OCI-LY1 (cell line): ENCODE measurements around the gene STK32B.

Experiments
- H2AFZ ChIP-seq: fragments of 200-600 bp; sonication (generic), shearing (Covaris generic); 2 replicates; pipeline ENCODE4 v1.6.0; 2014; ENCODE audit warnings: antibody characterized with exemption, mild to moderate bottlenecking, low read length
- H3F3A ChIP-seq: fragments of 200-600 bp; sonication (generic), shearing (Covaris generic); 2 replicates; pipeline ENCODE4 v1.6.0; 2014; ENCODE audit warnings: mild to moderate bottlenecking, antibody characterized with exemption, low read length, moderate library complexity; ENCODE audit not compliant: insufficient read depth
- H3K27ac ChIP-seq: fragments of 200-600 bp; sonication (generic); 2 replicates; pipeline ENCODE4 v1.5.1; 2014; ENCODE audit warnings: low read length, mixed run types, mild to moderate bottlenecking, low read depth; ENCODE audit not compliant: poor library complexity, severe bottlenecking
- H3K27me3 ChIP-seq: fragments of 200-600 bp; sonication (generic); 2 replicates; pipeline ENCODE4 v1.6.0; 2014; ENCODE audit warnings: antibody characterized with exemption, mild to moderate bottlenecking, low read length, moderate library complexity; ENCODE audit not compliant: insufficient read depth
- H3K36me3 ChIP-seq: fragments of 200-600 bp; sonication (generic); 2 replicates; pipeline ENCODE4 v1.6.1; 2014; ENCODE audit warnings: mild to moderate bottlenecking, antibody characterized with exemption, low read length, moderate library complexity, mixed read lengths; ENCODE audit not compliant: insufficient read depth
- H3K4me1 ChIP-seq: fragments of 200-600 bp; sonication (generic); 2 replicates; pipeline ENCODE4 v1.5.1; 2014; ENCODE audit warnings: mild to moderate bottlenecking, low read length, moderate library complexity; ENCODE audit not compliant: insufficient read depth, severe bottlenecking
- H3K4me2 ChIP-seq: fragments of 200-600 bp; sonication (generic), shearing (Covaris generic); 2 replicates; pipeline ENCODE4 v1.6.1; 2014; ENCODE audit warnings: low read length
- H3K4me3 ChIP-seq: fragments of 200-600 bp; sonication (generic); 2 replicates; pipeline ENCODE4 v1.5.1; 2014; ENCODE audit warnings: low read length, low read depth, mild to moderate bottlenecking, mixed read lengths; ENCODE audit not compliant: poor library complexity, severe bottlenecking
- H3K79me2 ChIP-seq: fragments of 200-600 bp; shearing (Covaris generic); 2 replicates; pipeline ENCODE4 v1.6.1; 2016; ENCODE audit warnings: mixed run types, low read length, mixed read lengths; ENCODE audit not compliant: insufficient read depth
- H3K9ac ChIP-seq: fragments of 200-600 bp; sonication (generic), shearing (Covaris generic); 2 replicates; pipeline ENCODE4 v1.6.1; 2014; ENCODE audit warnings: mild to moderate bottlenecking, low read length, mixed read lengths
- H3K9me2 ChIP-seq: fragments of 200-600 bp; sonication (generic), shearing (Covaris generic); 2 replicates; pipeline ENCODE4 v1.6.1; 2014; ENCODE audit warnings: low read depth, mild to moderate bottlenecking, low read length, mixed read lengths
- H3K9me3 ChIP-seq: fragments of 200-600 bp; shearing (Covaris generic); 2 replicates; pipeline ENCODE4 v1.6.1; 2014; ENCODE audit warnings: low read length, mixed read lengths
- H4K20me1 ChIP-seq: fragments of 200-600 bp; sonication (generic), shearing (Covaris generic); 2 replicates; pipeline ENCODE4 v1.6.0; 2016; ENCODE audit warnings: mild to moderate bottlenecking, low read length; ENCODE audit not compliant: insufficient read depth
- EZH2 ChIP-seq: fragments of 200-600 bp; sonication (generic), shearing (Covaris generic); IDR thresholded peaks from 2 replicates; pipeline ENCODE4 v1.8.0; 2017; ENCODE audit warnings: borderline replicate concordance, mixed run types, mild to moderate bottlenecking, antibody characterized with exemption, low read length, moderate library complexity, mixed read lengths
- TF ChIP-seq, protein P1 (sequence below): fragments of 200-600 bp; sonication (generic), shearing (Covaris generic); IDR thresholded peaks from 2 replicates; pipeline ENCODE4 v1.5.1; 2017; ENCODE audit warnings: mild to moderate bottlenecking, antibody characterized with exemption, low read length, moderate library complexity, mixed read lengths

Gene STK32B

GRCh38 chr4:5467111-5467510 is 415.8 kb downstream of the STK32B start:
- Histone ChIP-seq H3K9me2 (no peaks in the 10 kb centered on the region), H3K4me2 (no peak overlapping the region), H3K4me3 (no peak overlapping the region), H3K9ac (no peak overlapping the region), H2AFZ (no peak overlapping the region), H3F3A (no peaks in the 10 kb centered on the region), H3K27ac (no peak overlapping the region), H3K36me3 (no peaks in the 10 kb centered on the region), H4K20me1 (no peaks in the 10 kb centered on the region), H3K79me2 (no peaks in the 10 kb centered on the region), H3K27me3 (no peaks in the 10 kb centered on the region), H3K4me1 (no peaks in the 10 kb centered on the region), H3K9me3 (no peaks in the 10 kb centered on the region)
- no peak for TF ChIP-seq EZH2
- TF ChIP-seq, protein P1, sequence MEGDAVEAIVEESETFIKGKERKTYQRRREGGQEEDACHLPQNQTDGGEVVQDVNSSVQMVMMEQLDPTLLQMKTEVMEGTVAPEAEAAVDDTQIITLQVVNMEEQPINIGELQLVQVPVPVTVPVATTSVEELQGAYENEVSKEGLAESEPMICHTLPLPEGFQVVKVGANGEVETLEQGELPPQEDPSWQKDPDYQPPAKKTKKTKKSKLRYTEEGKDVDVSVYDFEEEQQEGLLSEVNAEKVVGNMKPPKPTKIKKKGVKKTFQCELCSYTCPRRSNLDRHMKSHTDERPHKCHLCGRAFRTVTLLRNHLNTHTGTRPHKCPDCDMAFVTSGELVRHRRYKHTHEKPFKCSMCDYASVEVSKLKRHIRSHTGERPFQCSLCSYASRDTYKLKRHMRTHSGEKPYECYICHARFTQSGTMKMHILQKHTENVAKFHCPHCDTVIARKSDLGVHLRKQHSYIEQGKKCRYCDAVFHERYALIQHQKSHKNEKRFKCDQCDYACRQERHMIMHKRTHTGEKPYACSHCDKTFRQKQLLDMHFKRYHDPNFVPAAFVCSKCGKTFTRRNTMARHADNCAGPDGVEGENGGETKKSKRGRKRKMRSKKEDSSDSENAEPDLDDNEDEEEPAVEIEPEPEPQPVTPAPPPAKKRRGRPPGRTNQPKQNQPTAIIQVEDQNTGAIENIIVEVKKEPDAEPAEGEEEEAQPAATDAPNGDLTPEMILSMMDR = no peak

GRCh38 chr4:5469151-5469775 is 418.0 kb downstream of the STK32B start:
- Histone ChIP-seq H3K36me3 (no peaks in the 10 kb centered on the region), H3K27me3 (no peaks in the 10 kb centered on the region), H3K4me2 (no peak overlapping the region), H3K9me2 (no peaks in the 10 kb centered on the region), H3F3A (no peaks in the 10 kb centered on the region), H3K79me2 (no peaks in the 10 kb centered on the region), H3K4me1 (no peaks in the 10 kb centered on the region), H3K4me3 (no peak overlapping the region), H4K20me1 (no peaks in the 10 kb centered on the region), H2AFZ (no peak overlapping the region), H3K27ac (no peak overlapping the region), H3K9me3 (no peaks in the 10 kb centered on the region), H3K9ac (no peak overlapping the region)
- TF ChIP-seq EZH2 = no peak
- TF ChIP-seq, protein P1 = no peak

- no peak overlapping the region for H3K4me2 ChIP-seq
- H3K9me2 ChIP-seq = no peaks in the 10 kb centered on the region
- no peak overlapping the region for H3K9ac ChIP-seq
- H4K20me1 ChIP-seq = no peaks in the 10 kb centered on the region
- H3K36me3 ChIP-seq = no peaks in the 10 kb centered on the region
- no peak overlapping the region for H3K27ac ChIP-seq
- H3K4me1 ChIP-seq = no peaks in the 10 kb centered on the region
- no peaks in the 10 kb centered on the region for H3K79me2 ChIP-seq
- H3F3A ChIP-seq = no peaks in the 10 kb centered on the region
- no peak for TF ChIP-seq EZH2
- TF ChIP-seq, protein P1 = no peak
- no peak overlapping the region for H3K4me3 ChIP-seq
- no peaks in the 10 kb centered on the region for H3K27me3 ChIP-seq
- H3K9me3 ChIP-seq = no peaks in the 10 kb centered on the region
- no peak overlapping the region for H2AFZ ChIP-seq
Observed at GRCh38 chr4:5469861-5470260, 418.6 kb downstream of the STK32B start.
